Activated CD8-positive, alpha-beta T cell treated with anti-CD3 and anti-CD28 coated beads, Interleukin-2, amount 10 ng/mL, durations not matched to agents 7 days and 5 days (primary cell): Measurements from ENCODE around the gene FLNC. TPM values are rescaled to one million over a fixed set of nuclear protein-coding genes. Genes with fewer than 3 reads are reported as not detected.

Experiments
- ATAC-seq: fragments of 150-1000 bp; cut with Tn5 transposase; one replicate; pipeline ENCODE4 v1.10.0; 2021; ENCODE audit warnings: moderate library complexity
- CTCF ChIA-PET: fragments of 350-600 bp; sonication (Branson Sonifier 250); formaldehyde crosslinking; loops from one replicate; lab custom pipeline; 2021; ENCODE audit warnings: antibody characterized with exemption; lab: Charles Lee
- POLR2A ChIA-PET: fragments of 350-600 bp; sonication (Branson Sonifier 250); formaldehyde crosslinking; loops from one replicate; lab custom pipeline; 2021; ENCODE audit warnings: antibody characterized with exemption; lab: Charles Lee
- DNase-seq: peaks from one replicate; pipeline ENCODE4 v3.0.0-alpha.2; 2020
- H3K27ac Mint-ChIP-seq: one replicate; pipeline ENCODE4 v1.8.0; 2021; ENCODE audit warnings: mild to moderate bottlenecking, mixed read lengths
- H3K27me3 Mint-ChIP-seq: one replicate; pipeline ENCODE4 v1.8.0; 2021; ENCODE audit warnings: low read depth, mixed read lengths
- H3K36me3 Mint-ChIP-seq: one replicate; pipeline ENCODE4 v1.8.0; 2021; ENCODE audit warnings: low read depth, mixed read lengths
- H3K4me1 Mint-ChIP-seq: one replicate; pipeline ENCODE4 v1.8.0; 2021; ENCODE audit warnings: low read depth, mixed read lengths
- H3K4me3 Mint-ChIP-seq: one replicate; pipeline ENCODE4 v1.8.0; 2021; ENCODE audit warnings: mild to moderate bottlenecking, mixed read lengths
- H3K9me3 Mint-ChIP-seq: one replicate; pipeline ENCODE4 v1.8.0; 2022; ENCODE audit warnings: mixed read lengths; ENCODE audit not compliant: insufficient read depth
- total RNA-seq, 2 experiments: library from RNA; stranded (reverse); gene quantifications; one replicate each; pipeline ENCODE4 v1.2.3, GENCODE V29; 2021

FLNC gene
- total RNA-seq, 2 experiments from 2014 or later, result not detected

DNA sequence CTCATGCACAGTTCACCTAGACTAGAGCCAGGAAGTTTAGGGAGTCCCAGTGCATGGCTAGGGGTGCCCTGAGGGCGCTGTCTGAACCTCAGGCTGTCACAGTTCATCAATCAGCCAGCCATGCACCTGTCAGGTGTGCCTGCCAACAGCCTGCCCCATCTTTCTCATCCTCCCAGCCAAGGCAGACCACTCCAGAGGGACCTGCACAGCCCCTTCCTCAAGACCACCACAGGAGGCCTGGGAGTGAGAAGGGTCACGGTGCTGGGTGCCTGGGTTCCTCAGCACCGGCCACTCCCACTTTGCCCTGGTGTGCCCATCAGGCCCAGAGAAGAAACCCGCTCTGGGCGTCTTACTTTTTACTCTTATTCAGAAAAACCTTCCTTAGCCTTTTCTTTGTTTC lies 40.8 kb downstream of the FLNC start:
- Mint-ChIP-seq H3K27ac (no peak overlapping the region), H3K36me3 (peaks cover 7% of the 10 kb centered on the region), H3K4me3 (peak overlapping the region; percentile 18), H3K27me3 (peaks cover 20% of the 10 kb centered on the region), H3K9me3 (no peaks in the 10 kb centered on the region), H3K4me1 (peaks cover 7% of the 10 kb centered on the region)
- ATAC-seq (no peak), DNase-seq (no peak)
- CTCF ChIA-PET, result interaction anchor here (1.5 to 3.8 kb wide), 2 partner anchors 8 to 12 kb away, joined by 9 to 15 read pairs; partner anchors contain the start of gene ATP6V1F
- POLR2A ChIA-PET, result no interaction called here

DNA sequence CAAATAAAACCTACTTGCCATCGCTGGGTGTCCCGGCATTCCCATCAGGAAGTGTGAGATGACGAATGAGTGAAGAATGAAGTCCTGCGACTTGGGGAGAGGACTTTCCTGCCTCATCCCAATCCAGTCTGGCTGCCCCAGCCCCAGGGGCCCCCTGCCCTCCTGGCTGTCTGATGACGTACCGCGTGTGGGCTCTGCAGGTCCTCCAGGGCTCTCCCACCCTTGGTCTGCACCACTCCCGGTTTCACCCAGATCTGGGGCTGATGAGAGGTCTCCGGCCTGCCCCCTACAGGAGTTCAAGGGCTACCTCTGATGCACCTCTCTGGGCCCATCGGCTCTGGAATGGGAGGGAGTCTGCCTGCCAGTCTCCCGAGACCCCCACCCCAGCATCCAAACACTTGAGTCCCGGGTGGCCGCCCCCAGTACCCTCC lies 42.2 kb downstream of the FLNC start:
- no peak for ATAC-seq

DNA sequence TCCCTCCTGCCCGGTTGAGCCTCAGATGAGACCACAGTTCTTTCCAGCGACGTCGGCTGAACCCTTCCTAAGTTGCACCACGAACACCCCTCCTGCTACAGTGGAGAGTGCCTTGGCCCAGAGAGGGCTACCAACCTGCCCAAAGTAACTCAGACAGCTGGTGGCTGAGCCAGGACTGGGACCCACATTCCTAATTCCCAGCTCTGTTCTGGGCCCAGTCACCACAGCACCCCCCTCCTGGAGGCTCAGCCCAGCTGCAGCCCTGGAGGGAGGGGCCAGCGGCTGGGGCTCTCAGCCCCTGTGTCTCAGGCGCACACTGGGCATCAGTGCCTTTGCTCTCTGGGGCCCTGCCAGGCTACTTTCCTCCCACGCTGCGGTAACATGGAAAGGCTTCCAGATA lies 43.0 kb downstream of the FLNC start:
- POLR2A ChIA-PET, result interaction anchor here (1.4 kb wide), 1 partner anchor 10 kb away, joined by 5 read pairs; the partner anchor contains the start of gene ATP6V1F
- DNase-seq (no peak), ATAC-seq (no peak)
- H3K4me3 Mint-ChIP-seq, result no peak overlapping the region
- CTCF ChIA-PET, result interaction anchor here (2.0 to 3.8 kb wide), 2 partner anchors 10 kb away, joined by 9 to 15 read pairs; partner anchors contain the start of gene ATP6V1F
- H3K36me3 Mint-ChIP-seq, result no peaks in the 10 kb centered on the region
- H3K27me3 Mint-ChIP-seq, result peaks cover 18% of the 10 kb centered on the region
- H3K9me3 Mint-ChIP-seq, result no peaks in the 10 kb centered on the region
- peaks cover 17% of the 10 kb centered on the region for H3K4me1 Mint-ChIP-seq
- no peak overlapping the region for H3K27ac Mint-ChIP-seq

More for the DNA sequence above, 42.2 kb downstream of the FLNC start:
- no peak overlapping the region for H3K27ac Mint-ChIP-seq
- DNase-seq, result no peak
- H3K27me3 Mint-ChIP-seq, result peaks cover 20% of the 10 kb centered on the region
- H3K4me3 Mint-ChIP-seq, result no peak overlapping the region
- H3K9me3 Mint-ChIP-seq, result no peaks in the 10 kb centered on the region
- no peaks in the 10 kb centered on the region for H3K36me3 Mint-ChIP-seq
- H3K4me1 Mint-ChIP-seq, result peaks cover 9% of the 10 kb centered on the region
- ChIA-PET CTCF (interaction anchor here (3.8 kb wide), 1 partner anchor 10 kb away, joined by 15 read pairs; the partner anchor contains the start of gene ATP6V1F), POLR2A (interaction anchor here (1.4 kb wide), 1 partner anchor 9 kb away, joined by 5 read pairs; the partner anchor contains the start of gene ATP6V1F)

DNA sequence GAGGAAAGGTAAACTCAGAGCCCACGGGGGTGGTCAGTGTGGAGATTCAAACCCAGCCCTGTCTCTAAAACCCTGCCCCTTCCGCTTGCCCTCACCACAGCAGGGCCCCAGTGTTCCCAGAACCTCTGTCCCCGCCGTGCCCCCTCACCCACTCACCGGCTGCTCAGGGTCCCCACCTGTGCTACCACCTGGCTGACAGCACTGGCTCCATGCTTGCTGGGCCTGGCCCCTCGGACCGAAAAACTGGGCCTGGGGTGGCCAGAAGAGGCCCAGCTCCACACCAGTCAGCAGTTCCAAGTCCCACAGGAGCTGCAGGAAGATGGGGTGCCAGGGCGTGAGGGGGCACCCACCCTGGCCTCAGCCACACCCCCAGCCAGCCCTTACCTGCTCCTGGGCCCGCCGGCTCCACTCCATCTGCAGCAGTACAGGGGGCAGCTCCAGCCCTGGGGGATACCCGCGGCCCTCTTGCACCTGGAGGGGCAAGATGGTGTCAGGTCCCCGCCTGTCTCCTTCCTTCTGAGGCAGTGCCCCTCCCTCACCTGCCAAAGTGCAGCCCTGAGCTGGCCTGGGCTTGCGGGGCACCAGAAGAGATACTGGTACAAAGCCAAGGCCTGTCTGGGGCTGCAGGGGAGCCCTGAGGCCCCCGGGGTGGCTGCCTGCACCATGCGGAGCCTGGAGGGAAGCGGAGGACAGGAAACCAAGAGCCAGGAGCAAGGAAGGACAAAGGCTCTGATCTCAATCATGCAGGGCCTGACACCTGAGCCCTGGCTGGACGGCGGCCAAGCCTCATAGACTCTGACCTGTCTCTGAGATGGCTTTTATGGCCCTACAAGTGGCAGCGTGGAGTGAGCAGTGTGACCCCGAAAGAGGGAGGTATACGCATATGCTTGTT lies 44.2 kb downstream of the FLNC start:
- Mint-ChIP-seq H3K4me3 (no peak overlapping the region), H3K9me3 (no peaks in the 10 kb centered on the region), H3K27me3 (peaks cover 18% of the 10 kb centered on the region), H3K27ac (no peak overlapping the region), H3K4me1 (peaks cover 18% of the 10 kb centered on the region), H3K36me3 (no peaks in the 10 kb centered on the region)
- no peak for ATAC-seq
- CTCF ChIA-PET, result interaction anchor here (1.9 to 2.0 kb wide), 2 partner anchors 9 to 12 kb away, joined by 4 to 9 read pairs; partner anchors contain the start of gene ATP6V1F
- no peak for DNase-seq
- POLR2A ChIA-PET, result no interaction called here

DNA sequence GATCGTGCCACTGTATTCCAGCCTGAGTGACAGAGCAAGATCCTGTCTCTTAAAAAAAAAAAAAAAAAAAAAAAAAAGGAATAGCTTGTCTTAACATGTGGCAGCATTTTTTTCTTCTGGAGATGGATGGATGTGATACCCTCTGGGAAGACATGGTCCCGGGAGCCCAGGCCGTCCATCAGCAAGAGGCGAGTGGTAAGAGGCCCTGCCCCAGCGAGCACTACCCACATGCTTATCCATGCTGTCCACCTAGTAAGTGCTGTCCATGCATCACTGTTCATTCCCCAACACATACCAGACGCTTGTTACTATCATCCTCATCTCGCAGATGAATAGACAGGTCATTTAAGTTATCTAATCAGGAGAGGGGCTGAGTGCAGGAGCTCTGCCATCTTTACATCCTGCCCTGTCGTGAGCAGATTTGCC lies 45.3 kb downstream of the FLNC start:
- H3K4me1 Mint-ChIP-seq, result peaks cover 13% of the 10 kb centered on the region
- no peak overlapping the region for H3K27ac Mint-ChIP-seq
- POLR2A ChIA-PET, result no interaction called here
- H3K4me3 Mint-ChIP-seq, result no peak overlapping the region
- CTCF ChIA-PET, result interaction anchor here (1.9 kb wide), 1 partner anchor 13 kb away, joined by 4 read pairs; the partner anchor contains the start of gene ATP6V1F
- DNase-seq, result no peak
- no peaks in the 10 kb centered on the region for H3K9me3 Mint-ChIP-seq
- ATAC-seq, result no peak
- peaks cover 13% of the 10 kb centered on the region for H3K27me3 Mint-ChIP-seq
- H3K36me3 Mint-ChIP-seq, result no peaks in the 10 kb centered on the region

DNA sequence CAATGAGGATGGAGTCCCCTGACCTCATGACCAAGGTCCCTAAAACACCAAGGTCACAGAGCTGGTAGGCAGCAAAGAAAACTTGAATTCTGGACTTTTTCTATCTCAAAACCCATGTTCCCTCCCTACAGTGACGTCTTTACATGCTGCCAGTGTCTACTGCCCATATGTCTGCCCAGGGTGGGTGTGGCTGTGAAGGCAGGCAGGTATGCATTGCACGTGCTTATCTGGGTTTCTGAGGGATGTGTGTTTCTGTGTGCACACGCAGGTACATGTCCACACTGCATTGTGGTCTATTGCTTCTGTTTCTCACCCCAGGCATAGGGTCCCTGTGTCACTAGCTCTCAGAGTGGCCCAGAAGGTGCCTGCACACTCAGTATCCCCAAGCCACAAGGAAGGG lies 45.9 kb downstream of the FLNC start:
- DNase-seq (no peak), ATAC-seq (no peak)
- no peaks in the 10 kb centered on the region for H3K36me3 Mint-ChIP-seq
- ChIA-PET CTCF (no interaction called here), POLR2A (no interaction called here)
- H3K27ac Mint-ChIP-seq, result no peak overlapping the region
- H3K4me1 Mint-ChIP-seq, result peaks cover 13% of the 10 kb centered on the region
- peaks cover 8% of the 10 kb centered on the region for H3K27me3 Mint-ChIP-seq
- H3K4me3 Mint-ChIP-seq, result no peak overlapping the region
- no peaks in the 10 kb centered on the region for H3K9me3 Mint-ChIP-seq

DNA sequence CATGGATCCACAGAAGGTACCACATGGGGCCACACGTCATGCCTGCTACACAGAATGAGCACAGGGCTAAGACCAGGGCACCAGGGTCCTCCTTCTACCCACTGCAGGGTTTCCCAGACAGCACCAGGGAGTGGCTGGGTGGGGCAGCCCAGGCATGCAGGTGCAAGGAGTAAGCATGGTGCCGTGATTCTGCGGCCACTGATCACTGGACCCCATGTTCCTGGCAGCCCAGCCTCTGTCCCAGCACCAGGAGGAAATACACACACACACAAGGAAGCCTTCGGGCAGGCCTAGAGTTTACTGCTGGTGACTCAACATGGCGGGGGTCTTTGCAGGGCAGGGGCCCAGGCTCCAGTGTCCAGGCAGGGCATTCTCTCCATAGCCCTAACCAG lies 46.4 kb downstream of the FLNC start:
- ChIA-PET CTCF (no interaction called here), POLR2A (no interaction called here)
- Mint-ChIP-seq H3K4me1 (peaks cover 13% of the 10 kb centered on the region), H3K27ac (no peak overlapping the region), H3K4me3 (no peak overlapping the region), H3K27me3 (peaks cover 5% of the 10 kb centered on the region), H3K36me3 (no peaks in the 10 kb centered on the region), H3K9me3 (no peaks in the 10 kb centered on the region)
- DNase-seq, result no peak
- ATAC-seq, result no peak

DNA sequence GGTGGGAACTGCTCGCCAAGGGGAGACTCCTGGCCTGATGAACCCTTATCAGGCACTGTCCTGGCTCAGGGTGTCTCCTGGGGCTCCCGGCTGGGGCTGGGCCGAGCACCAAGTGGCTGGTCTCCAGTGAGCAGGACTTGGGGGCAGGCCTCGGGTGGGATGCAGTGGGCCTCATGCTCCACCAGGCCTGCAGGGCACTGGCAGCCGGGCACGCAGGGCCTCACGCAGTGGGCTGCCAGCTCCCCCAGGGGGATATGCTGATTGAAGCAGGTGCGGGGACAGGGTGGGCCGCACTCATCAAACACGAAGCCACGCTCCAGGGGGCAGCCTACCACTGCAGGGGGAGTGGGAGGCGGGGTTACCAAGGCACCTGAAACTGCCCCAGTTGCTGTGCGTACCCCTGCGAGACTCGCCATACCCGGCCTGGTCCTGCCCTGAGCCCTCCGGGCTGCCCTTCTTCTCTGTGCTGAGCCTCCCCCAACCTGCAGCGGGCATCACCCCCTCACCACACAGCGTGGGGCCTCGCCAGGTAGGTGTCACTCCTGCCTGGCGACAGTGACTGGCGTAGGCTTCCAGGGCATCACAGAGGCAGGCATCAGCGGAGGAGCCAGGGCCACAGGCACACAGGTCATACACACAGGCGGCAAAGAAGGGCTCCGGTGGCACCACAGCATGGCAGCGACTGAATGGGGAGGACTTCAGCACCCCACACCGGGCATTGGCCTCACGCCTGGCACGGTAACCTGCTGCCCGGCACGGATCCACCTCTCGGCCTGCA lies 47.0 kb downstream of the FLNC start:
- ChIA-PET CTCF (interaction anchor here (9.1 kb wide), 1 partner anchor 15 kb away, joined by 118 read pairs; the partner anchor contains the start of gene ATP6V1F), POLR2A (no interaction called here)
- Mint-ChIP-seq H3K4me3 (no peak overlapping the region), H3K4me1 (peaks cover 13% of the 10 kb centered on the region), H3K36me3 (no peaks in the 10 kb centered on the region), H3K9me3 (no peaks in the 10 kb centered on the region), H3K27me3 (peaks cover under 1% of the 10 kb centered on the region), H3K27ac (no peak overlapping the region)
- ATAC-seq (no peak), DNase-seq (no peak)

DNA sequence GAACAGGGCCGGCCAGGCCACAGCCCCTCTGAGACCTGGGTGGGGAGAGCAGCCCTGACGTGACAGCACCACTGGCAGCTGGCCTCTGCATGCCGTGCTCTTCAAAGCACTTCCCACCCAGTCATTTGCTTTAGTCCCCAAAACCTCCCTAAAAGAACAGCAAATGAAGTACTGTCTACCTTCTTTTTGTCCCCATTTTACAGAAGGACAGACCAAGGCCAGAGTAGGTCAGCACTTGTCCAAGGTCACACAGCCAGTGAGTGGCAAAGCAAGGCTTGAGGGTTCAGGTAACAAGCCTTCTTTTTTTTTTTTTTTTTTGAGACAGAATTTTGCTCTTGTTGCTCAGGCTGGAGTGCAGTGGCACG lies 47.5 kb downstream of the FLNC start:
- H3K9me3 Mint-ChIP-seq, result no peaks in the 10 kb centered on the region
- no peak overlapping the region for H3K27ac Mint-ChIP-seq
- CTCF ChIA-PET, result interaction anchor here (0.7 to 9.1 kb wide), 2 partner anchors 8 to 16 kb away, joined by 3 to 118 read pairs; partner anchors contain the start of gene ATP6V1F

DNA sequence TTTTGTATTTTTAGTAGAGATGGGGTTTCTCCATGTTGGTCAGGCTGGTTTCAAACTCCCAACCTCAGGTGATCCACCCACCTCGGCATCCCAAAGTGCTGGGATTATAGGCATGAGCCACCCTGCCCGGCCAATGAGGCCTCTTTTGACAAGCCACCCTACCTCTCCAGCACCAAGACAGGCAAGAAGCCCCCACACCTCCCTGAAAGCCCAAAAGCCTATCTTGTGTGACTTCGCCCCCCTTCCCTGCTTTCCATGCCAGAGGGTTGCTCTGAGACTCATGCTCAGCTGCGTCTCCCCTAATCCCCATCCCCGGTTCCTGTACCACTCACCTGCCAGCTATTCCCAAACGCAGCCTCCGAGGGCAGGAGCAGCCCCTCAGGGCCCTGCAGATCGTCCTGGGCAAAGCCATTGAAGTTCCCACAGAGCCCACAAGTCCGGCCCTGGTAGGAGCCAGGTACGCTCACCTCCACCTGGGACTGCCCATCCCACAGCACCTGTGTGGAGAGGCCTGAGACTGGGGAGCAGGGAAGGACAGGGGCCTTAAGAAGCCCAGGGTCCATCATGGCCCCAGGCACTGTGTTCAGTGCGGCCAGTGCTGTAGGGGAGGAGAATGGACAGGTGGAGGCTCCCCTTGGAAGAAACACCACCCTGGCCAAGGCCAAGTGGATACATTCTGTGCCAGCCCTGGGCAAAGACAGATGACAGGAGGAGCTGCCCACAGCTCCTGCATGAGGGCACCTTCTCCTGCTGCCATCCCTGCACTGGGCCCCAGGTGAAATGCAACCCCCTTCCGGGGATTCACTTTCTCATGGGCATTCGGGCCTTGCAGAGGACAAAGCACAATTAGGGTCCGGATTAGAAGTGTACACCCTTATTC lies 48.3 kb downstream of the FLNC start:
- no peaks in the 10 kb centered on the region for H3K9me3 Mint-ChIP-seq
- H3K4me3 Mint-ChIP-seq, result no peak overlapping the region
- H3K27ac Mint-ChIP-seq, result peak overlapping the region; percentile 37
- no peaks in the 10 kb centered on the region for H3K36me3 Mint-ChIP-seq
- DNase-seq (no peak), ATAC-seq (no peak)
- H3K4me1 Mint-ChIP-seq, result peaks cover 13% of the 10 kb centered on the region
- ChIA-PET CTCF (interaction anchor here (0.7 to 9.1 kb wide), 3 partner anchors 9 to 17 kb away, joined by 3 to 118 read pairs (median 4); partner anchors contain the start of gene ATP6V1F), POLR2A (no interaction called here)
- no peaks in the 10 kb centered on the region for H3K27me3 Mint-ChIP-seq

More for the DNA sequence above, 47.5 kb downstream of the FLNC start:
- DNase-seq, result no peak
- Mint-ChIP-seq H3K4me1 (peaks cover 13% of the 10 kb centered on the region), H3K4me3 (no peak overlapping the region), H3K27me3 (no peaks in the 10 kb centered on the region), H3K36me3 (no peaks in the 10 kb centered on the region)
- ATAC-seq, result no peak
- POLR2A ChIA-PET, result no interaction called here
